HG02973 (cell line): ENCODE results near the gene METAP1D.
A peak's percentile ranks its signal among the peaks of the same experiment; 100 is the strongest.

ENCODE experiments used
- ATAC-seq: cut with Tn5 transposase; IDR thresholded peaks from one replicate; pipeline ENCODE4 v1.9.1; 2021; ENCODE audit warnings: moderate library complexity; ENCODE audit not compliant: unreplicated experiment

Gene METAP1D

DNA sequence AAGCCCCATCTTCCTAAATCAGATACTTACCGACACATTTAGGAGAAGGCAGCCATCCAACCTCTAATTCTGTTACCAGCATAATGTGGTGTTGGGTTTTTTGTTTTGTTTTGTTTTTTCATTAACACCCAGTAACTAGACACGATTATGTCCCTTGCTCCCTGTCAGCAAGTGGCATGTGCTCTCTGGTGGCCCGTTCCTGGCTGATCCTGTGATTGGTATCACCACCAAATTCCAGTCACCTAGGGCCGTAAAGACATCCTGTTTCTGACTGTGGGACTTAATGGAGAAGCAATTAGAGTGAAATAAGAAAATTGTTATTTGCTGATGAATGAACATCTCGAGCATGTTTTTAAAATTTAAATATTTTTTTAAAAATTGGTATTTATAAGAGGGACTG lies 79.7 kb downstream of the METAP1D start:
- no peak for ATAC-seq

DNA sequence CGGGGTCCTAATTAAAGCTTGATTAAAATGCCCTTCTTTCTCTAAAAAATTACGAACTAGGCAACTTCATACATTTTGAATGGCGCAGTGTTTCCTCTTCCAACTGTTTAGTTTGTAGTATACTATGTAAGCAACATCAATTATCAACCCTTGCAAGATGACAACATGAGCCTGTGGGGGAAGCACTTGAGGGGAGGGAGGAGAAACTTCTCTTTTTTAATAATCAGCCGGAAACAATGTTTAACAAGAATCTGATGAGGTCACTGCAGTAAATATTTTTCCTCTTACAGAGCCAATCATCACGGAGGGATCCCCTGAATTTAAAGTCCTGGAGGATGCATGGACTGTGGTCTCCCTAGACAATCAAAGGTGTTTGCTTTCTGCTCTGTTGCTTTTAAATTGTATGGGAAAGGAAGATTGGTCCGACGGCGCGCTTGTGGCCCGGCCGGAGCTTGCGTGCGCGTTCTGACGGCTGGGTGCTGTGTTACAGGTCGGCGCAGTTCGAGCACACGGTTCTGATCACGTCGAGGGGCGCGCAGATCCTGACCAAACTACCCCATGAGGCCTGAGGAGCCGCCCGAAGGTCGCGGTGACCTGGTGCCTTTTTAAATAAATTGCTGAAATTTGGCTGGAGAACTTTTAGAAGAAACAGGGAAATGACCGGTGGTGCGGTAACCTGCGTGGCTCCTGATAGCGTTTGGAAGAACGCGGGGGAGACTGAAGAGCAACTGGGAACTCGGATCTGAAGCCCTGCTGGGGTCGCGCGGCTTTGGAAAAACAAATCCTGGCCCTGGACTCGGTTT lies 80.3 kb downstream of the METAP1D start:
- ATAC-seq: no peak

DNA sequence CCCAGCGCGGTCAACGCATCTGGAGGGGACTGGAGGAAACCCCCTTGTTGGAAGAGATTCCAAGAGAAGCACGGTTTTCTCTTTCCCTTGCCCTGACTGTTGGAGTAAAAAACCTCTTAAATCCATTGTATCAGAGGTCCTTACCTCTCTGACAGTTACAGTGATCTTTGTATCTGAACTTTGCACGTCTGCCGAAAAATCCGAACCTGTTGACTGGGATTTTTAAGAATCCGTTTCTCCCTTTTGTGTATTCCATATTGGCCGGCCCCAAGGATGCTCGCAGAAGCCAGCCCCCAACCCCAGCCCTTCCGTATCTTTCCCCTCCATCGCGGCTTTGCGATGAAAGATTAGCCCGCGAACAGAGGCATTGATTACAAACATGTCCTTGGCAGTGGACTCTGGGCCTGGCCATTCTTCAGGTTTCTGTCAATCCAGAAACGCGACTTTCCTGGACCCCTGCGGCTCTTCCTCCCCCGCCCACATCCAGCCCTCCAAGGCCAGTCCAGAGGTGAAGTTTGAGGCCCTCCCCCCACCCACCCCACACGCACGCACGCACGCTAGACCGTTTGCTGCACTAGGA lies 81.0 kb downstream of the METAP1D start:
- ATAC-seq: no peak

DNA sequence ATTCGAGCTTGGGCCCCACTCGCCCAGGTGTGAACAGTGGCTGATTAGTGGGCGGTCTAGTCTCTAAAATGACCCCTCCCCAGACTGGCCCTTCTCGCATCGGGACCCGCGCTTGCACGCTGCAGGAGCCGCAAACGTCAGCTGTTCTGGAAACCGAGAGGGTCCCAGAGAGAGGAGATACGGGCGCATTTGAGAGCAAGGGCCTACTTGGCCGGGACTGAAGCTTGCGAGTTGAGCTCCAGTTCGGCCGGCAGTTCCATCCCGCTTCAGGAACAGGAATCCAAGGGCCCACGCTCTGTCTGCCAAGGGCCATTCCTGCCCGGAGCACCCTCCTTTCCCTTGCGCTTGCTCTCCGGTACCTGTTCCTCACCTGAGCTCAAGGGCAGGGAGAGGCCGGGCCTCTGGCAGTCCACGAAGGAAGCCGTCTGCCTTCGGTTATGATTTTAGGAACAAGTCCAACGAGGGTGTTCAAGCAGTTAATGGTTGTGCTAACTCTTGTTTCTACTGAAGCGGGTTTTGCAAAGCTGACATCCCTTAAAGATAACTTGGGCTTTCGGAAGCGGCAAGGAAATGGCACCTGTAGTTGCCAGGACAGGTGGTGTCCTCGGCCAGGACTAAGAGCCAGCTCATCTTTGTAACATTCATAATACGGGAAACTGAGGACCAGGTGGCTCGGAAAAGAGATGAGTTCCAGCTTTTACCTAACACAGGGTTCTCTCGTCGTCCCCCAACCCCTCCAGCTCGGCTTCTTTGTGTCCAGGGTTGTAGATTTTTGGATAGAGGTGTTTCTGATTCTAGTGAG lies 81.7 kb downstream of the METAP1D start:
- ATAC-seq: no peak

DNA sequence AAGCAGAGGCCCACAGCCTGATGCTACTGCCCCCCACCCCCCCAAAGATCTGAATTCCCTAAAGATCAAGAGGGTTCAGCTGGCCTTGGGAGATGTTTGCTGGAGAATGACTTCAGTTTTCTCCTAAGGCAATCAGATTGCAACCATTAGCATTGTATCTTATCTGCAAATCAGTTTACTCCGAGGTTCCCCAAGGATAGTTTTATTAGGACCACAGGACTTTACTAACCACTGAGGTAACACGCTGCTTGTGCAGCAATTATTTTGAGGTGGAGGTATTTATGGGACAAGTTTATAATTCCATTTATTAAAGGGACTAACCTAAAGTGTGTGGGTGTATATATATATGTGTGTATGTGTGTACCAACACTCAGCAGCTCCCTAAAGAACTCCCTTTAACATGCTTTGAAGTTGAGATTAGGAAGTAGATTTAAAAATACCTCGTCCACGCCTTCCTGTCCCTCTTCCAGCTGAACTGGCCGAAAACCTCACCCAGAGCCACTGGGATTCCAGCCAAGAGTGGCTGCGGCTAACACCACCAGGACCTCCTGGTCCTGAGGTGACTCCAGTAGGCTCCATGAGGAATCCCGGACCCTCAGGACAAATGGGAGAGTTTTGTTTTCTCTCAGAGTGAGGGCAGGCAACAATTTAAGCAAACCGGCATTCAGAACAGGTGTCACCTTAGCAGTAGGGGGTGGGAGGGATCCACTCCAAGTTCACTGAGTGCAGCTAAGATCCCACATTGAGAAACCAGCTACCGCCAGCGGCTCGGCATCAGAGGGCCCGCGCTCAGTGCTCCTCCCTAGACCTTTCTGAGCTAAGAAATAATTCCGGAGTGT lies 82.6 kb downstream of the METAP1D start:
- no peak for ATAC-seq

DNA sequence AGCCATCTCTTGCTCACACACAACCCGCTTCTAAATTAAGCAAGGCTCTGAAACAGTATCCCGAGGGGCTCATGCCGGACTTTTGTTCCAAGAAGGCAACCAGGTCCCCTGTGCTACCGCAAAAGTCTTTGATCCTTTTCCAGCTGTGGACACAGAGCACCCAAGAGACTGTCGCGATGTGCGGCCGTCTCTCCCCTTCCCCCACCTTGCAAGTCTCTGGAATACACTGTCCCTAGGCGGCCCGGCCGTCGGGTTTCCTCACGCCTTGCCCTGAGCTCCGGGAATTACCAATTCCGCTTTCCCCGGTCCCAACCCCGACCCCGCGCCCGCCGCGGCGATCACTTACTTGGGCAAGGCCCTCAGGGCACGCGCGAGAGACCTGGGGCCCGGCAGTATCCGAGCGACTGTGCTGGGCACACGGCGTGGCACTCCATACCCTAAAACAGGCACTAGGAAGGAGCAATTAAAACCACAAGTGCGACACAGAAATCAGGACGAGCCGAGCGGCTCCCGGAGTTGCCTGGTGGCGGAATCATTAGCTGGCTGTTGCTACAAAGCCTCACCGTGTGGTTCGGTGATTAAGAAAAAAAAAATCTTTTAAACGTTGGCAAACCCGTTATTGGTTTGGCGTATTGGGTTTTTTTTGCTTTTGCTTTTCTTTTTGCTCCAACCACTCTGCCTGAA lies 83.3 kb downstream of the METAP1D start:
- no peak for ATAC-seq

DNA sequence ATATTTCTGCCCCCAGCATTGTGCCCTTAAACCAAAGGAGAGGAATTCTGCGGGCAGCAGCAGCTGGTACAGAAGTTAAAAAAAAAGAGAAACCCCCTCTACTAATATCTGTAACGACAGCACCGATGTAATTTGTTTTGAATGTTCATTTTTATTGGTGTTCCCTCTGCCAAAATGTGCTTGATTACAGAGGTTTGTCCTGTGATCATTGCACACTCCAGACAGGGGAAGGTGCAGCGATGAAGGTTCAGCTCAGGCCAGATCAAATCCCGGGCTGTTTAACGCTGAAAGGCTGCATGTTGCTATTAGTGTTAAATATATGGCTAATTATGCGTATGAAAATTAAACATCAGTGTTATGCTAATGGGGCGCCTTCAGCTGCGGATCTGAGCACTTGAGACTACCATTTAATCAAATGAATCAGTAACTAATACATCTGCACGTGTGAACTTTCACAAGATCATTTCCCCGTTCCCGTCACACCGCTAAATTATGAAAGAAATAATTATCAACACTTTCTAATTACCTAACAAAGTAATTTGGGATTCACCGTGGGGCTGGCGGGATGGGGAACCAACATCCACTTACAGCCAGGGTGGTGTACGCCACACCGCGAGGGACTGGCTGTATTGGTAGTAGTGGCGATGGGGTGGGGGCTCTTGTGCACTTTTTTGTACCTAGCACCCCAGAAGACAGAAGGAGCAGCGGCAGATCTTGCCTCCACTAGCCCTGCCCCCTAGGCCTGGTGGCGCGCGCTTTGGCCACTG lies 84.1 kb downstream of the METAP1D start:
- no peak for ATAC-seq

DNA sequence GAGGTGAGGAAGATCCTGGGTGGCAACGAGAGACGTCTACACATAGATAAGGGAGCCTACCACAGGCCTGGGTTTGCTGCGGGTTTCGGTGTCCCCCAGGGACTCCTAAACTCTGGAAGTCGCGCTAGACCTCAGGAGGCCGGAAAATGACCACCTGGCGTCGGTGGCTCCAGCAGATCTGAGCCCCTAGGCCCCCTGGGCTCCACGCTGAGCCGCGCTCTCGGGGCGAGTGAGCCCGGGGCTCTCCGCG lies 84.6 kb downstream of the METAP1D start:
- ATAC-seq: peak; percentile 7

DNA sequence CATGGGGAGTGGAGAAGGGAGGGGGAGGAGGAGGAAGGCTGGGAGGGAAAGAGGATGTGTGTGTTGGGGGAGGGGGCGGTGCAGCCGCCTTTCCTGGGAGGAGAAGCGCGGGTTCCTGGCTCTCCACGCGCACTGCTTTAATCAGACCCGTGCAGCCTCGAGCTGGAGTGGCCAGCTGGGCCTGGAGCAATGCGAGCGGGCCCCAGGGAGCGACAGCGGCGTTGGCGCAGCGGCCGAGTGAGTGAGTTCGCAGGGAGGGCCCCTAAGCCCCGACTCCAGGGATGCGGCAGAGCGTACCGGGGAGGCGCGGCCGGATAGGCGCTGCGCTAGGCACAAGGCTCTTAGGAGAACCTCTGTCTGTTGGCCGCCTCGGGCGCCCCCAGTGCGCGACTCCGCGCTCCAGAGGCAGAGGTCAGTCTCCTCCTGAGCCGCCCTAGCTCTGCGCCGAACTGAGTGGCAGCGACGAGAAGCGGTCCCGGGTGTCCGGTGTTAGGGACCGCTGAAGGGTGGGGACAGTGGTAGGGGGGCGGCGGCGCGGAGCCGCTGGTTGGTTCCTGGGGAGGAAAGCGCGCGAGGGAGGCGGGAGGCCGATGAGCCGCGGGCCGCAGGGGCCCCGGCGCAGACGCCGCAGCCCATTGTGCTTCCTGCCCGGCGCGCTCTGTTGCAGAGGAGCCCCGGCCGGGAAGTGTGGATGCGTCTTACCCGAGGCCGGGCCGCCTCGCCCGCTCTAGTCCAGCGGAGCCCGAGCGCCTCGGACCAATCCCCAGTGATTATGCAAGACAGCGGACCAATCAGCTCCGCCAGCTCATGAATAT lies 85.1 kb downstream of the METAP1D start:
- peak; percentile 76 for ATAC-seq

DNA sequence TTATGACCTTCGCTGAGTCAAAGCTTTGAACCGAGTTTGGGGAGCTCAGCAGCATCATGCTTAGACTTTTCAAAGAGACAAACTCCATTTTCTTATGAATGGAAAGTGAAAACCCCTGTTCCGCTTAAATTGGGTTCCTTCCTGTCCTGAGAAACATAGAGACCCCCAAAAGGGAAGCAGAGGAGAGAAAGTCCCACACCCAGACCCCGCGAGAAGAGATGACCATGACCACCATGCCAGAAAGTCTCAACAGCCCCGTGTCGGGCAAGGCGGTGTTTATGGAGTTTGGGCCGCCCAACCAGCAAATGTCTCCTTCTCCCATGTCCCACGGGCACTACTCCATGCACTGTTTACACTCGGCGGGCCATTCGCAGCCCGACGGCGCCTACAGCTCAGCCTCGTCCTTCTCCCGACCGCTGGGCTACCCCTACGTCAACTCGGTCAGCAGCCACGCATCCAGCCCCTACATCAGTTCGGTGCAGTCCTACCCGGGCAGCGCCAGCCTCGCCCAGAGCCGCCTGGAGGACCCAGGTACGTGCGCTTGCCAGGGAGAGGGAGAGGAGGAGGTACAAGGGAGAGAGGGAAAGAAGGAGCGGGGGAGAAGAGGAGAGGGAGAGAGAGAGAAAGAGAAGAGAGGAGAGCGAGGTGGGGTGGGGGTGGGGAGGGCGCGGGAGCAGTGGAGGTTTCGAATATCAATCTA lies 85.9 kb downstream of the METAP1D start, which contains the start of gene DLX1:
TSS of gene DLX1 (plus strand) at position 48 of the 700 bp plus-strand sequence. CDS start at position 219, 171 bp downstream.
- ATAC-seq: peak; percentile 4

DNA sequence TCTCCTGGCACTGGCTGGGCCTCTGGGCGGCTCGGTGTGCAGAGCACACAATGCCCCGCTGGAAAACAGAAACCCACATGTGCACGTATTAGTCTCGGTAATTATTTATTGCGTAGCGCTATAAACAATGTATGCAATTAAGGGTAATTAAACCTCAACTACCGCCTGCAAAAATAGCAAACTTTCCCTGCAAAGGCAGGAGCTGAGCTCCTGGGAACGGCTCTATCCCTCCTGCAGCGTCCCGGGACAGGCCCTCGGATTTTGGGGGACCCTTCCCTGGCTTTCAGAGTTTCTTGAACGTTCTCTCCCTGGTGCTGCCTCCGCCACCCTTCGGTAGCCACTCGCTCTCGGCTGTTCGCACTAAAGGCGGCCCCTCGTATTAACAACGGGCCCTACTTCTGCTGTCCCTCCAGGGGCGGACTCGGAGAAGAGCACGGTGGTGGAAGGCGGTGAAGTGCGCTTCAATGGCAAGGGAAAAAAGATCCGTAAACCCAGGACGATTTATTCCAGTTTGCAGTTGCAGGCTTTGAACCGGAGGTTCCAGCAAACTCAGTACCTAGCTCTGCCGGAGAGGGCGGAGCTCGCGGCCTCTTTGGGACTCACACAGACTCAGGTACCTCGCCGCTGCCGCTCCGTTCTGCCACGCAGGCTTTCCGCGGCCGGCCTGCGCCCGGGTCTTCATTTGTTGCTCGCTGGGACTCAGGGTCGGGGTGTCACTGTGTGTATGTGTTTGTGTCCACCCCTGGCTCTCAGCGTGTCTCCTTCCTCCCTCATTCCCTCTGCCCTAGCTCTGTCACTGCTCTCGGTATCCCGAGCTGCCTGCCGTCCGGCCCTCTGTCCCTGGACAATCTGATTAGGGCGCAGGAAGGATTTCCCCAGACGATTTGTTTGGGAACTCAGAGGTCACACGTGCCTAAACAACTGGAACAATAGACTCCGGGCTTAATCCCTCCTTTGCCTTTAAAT lies 86.8 kb downstream of the METAP1D start:
- peak; percentile 40 for ATAC-seq

DNA sequence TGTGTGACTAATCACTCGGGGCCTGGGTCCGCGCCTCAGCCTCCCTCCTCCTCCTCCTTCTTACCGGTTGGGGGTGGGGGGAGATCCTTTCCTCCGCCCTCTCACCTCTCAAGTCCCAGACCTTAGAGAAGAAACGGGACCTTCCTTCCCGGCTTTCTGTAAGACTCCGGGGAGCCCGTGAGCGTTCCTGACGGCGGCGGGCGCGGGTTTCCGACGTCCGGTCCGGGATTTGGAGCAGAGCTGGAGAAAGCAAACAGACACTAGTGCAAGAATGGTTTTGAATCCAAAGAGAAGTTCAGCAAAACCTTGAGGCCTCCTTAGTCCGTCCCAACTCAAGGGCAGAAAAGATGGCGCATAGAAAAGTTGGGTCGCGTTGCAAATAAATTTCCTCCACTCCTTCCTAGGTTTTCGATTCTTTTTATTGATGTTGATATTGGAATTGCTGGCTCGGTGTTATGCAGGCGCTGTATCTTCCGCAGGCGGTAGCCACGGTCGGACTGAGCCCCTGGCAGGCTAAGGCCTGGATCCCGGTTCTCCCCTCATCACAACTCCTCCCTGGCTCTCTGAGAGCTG lies 87.5 kb downstream of the METAP1D start:
- no peak for ATAC-seq

DNA sequence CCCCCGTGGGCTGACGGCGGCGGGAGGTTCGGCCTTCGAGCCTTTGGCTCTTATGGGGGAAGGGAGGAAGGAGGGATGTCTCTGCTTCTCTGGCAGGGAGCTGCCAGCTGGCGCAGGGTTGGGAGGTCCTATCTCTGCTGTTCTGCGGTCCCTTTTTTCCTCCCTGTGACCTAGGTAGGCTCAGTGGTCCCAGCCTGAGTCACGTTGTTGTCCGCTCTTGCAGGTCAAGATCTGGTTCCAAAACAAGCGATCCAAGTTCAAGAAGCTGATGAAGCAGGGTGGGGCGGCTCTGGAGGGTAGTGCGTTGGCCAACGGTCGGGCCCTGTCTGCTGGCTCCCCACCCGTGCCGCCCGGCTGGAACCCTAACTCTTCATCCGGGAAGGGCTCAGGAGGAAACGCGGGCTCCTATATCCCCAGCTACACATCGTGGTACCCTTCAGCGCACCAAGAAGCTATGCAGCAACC lies 88.1 kb downstream of the METAP1D start:
- ATAC-seq: no peak

DNA sequence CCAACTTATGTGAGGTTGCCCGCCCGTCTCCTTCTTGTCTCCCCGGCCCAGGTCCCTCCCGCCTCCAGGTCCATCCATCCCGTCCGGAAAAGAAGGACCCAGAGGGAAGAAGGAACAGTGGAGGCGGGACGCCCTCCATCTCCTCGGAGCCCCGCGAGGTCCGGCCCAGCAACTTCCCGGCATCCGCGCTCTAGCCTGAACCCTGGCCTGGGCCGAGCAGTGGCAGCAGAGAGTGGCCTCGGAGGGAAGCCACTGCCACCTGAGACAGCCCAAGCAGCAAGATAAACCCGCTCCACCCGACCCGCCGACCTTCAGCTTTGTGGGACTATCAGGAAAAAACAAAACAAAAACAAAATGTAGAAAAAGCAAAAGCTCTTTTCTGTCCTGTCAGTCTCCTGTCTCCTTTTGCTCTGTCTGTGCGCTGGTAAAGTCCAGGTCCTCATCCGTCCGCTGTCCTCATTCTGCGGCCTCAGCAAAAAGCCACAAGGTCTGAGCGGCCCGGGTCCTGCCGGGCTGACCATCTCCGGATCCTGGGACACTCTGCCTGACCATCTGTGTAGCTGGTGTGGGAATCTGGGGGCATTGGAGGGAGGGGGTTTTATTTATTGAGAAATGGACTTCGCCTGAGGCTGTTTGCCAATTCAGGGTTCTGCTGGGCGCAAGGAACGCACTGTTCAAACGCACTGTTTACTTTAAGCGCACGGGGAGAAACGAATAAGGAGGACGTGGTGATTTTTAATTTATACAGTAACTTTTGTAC lies 88.7 kb downstream of the METAP1D start:
- no peak for ATAC-seq

DNA sequence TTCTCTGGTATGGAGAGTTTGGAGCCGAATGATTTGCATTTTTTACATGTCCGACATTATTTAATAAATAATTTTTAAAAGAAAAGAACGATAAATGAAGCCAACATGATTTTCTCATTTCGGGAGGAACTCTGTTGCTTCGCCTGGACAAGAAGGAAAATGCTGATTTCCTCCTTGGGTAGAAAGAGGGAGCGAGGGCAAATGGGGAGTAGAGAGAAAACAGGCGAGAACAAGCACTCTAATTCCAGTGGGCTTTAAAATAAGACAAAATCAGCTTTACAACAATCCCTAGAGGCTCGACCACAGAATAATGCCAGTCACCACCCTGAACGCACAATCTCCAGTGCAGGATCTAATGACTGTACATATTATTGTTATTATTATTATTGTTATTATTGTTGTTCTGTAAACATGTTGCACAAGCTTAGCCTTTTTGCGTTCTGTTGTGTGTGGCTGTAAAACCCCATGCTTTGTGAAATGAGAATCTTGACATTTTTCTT lies 89.3 kb downstream of the METAP1D start:
- no peak for ATAC-seq

DNA sequence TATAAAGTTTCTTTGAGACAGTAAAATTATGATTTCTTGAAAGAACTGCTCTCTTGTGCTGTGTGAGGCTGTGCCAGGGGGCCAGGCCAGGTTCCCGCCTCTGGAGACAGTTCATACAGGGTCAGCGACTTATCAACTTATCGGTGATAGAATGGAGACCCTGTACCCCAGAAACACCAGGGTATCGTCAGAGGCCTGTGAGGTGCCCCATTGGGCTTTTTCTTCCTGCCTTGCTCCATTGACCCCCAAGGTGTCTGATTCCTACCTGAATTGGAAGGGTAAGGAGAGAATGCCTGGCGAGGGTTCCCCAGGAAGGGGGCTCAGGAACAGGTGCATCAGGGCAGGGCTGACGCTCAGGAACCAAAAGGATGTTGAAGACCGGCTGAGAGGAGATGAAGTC lies 89.9 kb downstream of the METAP1D start:
- no peak for ATAC-seq
